Stimulated activated CD8-positive, alpha-beta memory T cell treated with anti-CD3 and anti-CD28 coated beads, Interleukin-4, amount 100 ng/mL, for 48 hours (primary cell): ENCODE results near the gene LYRM1.
"Not testable (repeated sequence)": the region's sequence is repeated elsewhere in the genome, so short reads cannot be mapped to it uniquely, and the experiment has no call there.

Experiments
- DNase-seq: peaks from one replicate; pipeline ENCODE4 v3.0.0-alpha.2; 2020

LYRM1 gene, protein sequence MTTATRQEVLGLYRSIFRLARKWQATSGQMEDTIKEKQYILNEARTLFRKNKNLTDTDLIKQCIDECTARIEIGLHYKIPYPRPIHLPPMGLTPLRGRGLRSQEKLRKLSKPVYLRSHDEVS

DNA sequence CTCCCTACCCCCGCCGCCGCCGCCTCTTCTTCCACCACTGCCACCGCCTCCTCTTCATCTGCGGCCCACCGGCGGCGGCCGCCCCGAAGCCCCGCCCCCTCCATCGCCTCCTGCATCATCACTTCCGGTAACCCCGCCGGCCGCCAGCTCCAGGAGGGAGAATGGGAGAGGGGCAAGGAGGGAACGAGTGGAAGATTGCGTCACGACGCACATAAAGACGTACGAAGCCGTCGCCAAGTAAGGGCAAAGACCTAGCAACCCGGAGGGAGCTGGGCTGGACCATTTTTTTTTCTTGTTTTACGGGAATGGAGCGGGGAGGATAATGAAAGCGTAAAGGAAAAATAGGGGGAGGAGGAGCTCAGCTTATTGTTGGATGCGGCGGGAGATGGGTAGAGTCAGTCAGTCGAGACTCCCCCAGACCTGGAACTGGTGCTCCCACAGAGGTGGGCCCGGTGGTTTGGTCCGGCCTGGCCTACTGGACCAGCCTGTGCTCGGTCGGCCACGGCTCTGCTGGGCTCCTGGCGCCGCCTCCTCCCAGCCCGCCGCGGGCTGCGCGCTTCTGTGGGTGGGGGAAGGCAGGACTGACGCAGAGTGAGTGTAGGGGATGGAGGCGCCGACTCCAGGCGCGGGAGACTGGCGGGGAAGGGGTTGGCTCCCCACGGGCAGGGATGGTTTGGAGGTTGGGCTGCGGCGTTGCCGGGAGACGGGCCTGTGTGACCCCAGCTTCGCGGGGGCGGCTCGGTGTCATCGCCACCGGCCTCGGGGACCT is at the start of gene LYRM1, which contains the start of gene DCUN1D3:
Gene LYRM1 (plus strand): TSS at position 473 of the 769 bp plus-strand sequence. CDS start 14,785 bp downstream, outside the sequence.
Gene DCUN1D3 (minus strand): TSS at position 60 of the 769 bp plus-strand sequence. CDS start 37,820 bp downstream, outside the sequence.
- DNase-seq: peak; percentile 95

DNA sequence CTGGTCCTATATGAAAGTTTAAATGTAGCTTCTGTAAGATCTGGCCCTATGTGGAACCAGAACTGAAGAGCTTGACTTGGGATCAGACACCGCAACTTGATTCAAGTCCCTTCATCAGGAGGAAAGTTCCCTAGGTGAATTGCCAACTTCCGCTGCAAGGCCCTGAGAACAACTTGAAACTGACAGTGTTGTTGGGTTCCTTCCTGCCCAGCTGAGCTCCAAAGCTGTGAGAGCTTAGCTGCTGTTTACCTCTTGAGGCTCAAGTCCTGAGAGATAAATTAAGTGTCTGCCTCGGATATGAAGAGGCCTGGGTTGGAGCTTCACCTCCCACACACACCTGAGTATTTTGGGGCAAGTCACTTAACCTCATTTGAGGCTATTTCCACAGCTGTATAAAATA is 49.6 kb upstream of the LYRM1 start:
- DNase-seq: no peak

DNA sequence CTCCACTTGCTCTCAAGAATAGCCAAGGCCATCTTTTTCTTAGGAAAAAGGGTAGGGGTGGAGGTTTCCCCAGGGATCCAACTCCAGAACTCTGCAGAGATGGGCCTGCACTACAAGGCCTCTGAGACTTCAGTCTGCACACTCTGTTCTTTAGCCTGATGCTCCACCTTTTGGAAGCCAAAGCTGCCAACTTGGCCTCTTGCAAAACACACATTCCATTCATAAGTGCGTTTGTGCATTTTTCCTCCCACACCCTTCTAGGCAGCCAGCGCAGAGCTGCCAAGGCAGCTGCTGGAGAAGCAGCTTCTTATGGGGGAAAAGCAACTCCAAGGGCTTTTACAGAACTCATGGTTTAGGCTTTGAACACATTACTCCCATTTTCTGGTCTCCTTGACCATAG is 49.0 kb upstream of the LYRM1 start:
- DNase-seq: no peak

DNA sequence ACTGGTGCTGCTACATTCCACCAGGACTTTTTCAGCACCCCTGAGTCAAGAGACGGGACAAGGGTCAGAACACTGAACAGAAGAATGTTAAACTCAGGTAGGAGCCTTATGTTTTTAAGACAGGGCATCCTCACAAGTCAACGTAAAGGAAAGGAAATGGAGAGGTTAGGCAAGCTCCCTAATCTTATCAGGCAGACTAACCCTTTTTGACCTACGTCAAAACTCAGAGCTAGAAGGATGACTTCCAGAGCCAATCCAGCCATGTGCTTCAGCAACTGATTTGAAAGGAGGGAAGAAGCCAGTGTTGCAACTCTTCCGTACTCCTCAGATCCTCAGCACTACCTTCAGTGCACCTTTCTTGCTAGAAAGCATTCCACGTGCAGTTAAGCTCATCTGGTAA is 47.4 kb upstream of the LYRM1 start:
- no peak for DNase-seq

DNA sequence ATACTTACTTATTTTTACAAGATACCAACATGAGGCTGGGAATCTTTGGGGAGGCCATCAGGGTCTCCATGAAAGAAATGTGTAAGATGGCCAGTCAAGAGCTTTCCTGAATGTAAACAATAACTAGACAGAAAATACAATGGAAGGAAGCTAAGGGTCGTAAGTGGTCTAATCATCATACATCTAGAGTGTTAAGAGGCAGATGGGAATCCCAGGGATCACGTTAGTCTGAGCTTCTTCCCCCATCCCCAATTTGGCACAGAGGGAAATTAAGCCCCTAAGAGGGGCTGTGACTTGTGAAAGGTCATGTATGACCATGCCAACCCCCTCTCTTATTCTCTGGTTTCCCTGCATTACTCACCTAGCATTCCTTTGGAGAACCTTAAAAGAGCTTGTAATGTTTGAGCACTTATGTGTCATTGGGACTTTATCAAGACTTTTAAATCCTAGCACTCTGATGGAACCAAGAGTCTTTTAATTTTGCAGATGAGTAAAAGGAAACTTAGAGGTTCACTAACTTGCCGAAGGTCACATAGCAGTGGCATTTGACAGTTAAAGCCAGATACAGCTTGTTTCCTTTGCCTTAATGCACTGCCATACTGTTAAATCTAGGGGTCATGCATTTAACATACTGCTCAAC is 46.5 kb upstream of the LYRM1 start:
- DNase-seq: no peak

DNA sequence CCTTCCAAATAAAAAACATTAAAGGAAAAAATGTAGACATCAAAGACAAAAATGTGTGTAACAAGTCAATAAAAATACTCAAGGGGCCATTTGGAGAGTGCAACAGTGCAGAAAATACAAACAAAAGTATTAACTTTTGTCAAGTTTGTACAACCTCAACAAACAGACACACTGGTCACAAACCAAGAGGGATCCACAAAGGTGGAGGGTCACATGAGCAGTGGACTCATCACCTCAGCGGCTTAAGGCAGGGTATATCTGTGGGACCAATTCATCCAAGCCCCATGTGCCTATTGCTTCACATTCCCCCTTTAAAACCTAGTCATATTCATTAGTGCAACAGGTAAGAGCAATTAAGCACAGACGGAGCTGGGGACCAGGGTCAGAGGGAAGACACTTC is 45.6 kb upstream of the LYRM1 start:
- no peak for DNase-seq

DNA sequence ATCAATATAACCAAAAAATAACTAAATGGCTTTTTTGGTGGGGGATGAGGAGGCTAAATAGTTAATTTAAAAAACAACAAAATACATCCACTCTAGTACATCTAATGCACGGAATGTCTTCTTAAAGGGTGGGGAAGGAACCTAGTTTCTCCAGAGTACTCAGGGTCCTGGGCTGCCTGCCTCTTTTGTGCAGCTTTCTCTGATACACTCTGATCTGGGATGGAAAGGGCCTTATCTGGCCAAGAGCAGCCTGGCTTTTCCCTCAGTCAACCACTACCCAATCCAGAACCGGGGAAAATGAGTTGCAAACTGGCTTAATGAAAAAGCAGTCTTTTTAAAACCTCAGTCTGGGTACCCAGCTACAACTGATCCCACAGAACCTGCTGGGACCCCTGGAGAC is 43.3 kb upstream of the LYRM1 start:
- DNase-seq: no peak

DNA sequence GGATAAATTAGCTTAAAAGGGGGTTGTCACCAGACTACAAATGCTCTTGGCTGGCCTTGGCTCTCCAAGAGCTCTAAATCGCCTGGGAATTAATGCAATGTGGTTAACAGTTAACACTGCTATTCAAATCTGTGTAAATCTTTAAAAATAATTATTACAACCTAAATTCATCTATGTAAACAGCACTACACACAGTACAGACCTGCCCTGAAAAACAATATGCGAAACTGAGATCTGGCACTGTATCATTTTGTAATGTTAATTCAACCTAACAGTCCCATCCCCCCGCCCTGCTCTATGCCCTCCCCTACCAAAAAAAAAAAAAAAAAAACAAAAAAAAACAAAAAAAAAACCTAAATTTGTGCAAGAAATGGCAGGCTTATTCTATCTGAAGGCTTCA is 41.3 kb upstream of the LYRM1 start:
- DNase-seq: no peak

DNA sequence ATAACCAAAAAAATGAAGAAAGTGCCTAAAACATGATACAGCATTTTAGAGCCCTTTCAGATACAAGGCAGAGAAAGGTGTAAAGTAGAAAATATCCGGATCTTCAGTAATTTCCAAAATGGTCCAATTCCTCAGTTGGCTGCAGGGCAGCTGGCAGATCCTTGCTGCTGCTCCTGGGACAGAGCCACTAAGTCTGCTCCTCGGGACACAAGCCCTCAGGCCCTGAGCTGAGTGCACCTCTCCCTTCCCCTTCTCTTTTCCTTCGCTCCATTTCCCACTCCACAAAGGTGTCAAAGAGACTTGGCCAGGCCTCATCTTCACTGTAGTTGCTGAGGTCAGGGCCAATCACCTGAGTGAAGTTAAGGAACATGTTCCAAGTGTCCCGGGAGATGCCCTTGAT is 40.9 kb upstream of the LYRM1 start:
- no peak for DNase-seq

DNA sequence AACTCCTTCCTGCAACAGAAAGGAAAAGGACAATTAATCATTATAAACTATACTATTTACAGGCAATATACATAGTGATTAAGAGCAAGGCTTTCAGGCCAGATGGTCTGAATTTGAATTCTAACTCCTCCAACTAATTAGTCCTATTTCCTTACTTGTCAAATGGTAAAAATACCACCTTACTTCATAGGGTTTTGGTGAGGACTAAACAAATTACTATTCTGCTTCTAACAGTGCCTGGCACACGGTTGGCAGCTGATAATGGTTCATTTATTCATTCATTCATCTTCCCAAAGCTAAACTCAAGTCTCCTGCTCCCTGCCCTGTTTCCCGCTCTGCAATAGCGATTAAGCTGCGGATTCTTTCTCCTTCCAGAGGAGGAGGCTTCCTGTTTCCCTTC is 40.2 kb upstream of the LYRM1 start:
- no peak for DNase-seq

DNA sequence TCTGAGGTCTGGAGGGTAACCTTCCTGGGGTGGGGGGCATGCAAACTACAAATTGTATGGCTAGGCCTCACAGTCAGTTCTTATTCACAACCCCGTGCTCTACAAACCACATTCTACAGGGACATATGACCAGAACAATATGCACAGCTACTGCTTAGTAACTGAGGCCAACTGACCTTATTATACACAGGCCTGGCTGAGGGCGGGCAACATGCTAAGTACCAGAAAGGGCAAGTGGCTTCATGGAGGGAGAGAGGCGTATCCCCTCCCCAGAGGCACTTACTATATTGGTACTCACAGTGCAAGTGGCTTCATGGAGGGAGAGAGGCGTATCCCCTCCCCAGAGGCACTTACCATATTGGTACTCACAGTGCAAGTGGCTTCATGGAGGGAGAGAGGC is 39.6 kb upstream of the LYRM1 start:
- not testable (repeated sequence) for DNase-seq

DNA sequence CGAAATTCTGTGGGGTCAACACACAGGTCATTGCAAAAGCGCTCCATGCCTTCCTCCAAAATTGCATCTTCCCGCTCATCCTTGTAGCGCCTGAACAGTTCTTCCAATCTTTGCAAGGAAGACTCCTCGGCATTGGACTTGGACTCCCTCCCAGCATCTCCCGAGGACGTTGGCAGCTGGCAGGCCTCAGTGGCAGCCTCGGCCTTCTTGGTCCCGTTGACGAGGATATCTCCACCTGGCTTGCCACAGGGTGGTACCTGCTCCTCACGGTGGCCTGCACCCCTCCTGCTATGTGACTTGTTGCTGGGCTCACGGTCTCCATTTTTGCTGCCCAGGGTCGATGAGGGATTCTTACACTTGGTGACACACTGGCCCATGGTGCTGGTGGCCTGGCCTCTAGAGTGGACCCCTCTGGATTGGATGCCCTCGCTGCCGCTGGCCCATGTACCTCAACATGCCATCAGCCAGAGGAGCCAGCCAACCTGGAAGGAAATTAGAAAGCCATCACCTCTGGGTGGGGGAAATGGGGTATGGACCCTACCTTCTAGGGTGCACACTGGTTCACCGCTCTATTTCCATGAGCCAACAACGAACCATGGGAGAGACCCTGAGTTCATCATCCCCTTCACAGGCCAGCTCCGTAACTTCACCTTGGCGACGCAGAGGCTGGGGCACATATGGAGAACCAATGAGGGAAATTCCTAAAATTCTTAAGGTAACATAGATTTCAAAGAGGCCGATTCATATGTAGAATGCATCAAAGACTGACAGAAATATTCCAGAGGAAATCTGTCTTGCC is 38.2 kb upstream of the LYRM1 start:
- no peak for DNase-seq

DNA sequence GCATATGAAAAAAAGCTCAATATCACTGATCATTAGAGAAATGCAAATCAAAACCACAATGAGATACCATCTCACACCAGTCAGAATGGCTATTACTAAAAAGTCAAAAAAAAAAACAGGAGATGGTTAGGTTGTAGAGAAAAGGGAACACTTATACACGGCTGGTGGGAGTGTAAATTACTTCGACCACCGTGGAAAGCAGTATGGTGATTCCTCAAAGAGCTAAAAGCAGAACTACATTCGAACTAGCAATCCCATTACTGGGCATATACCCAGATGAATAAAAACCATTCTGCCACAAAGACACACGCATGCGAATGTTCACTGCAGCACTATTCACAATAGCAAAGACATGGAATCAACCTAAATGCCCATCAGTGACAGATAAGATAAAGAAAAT is 36.2 kb upstream of the LYRM1 start:
- DNase-seq: not testable (repeated sequence)

DNA sequence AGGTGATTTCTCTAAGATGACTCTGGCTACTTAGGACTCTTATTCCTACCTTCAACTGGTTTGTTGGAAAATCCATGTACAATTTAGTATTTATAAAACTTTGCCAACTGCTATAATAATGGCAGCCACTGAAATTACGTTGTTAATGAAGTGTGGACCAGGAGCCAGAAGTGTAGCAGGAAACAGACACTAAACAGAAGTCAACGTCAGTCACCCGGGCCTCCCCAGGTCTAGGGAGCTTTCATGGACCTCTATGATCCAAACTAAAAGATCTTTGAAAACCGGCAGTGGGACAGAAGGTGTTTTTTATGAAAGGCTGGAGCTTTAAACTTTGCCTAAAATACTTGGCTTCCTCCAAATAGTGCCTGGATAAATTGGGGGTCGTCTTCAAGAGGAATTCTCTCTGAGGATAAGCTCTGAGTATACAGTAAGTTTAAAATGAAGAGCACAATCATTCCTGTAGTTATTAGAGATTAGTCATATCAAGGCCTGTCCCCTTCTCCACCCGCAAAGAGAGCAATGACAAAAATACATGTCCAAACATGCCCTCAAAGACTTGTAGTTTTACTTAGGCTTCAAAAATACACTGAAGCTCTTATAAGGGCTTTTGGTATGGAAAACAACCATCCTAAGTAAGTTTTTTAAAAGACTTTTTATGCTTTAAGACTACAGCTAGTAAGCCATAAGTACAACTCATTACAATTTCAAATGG is 35.0 kb upstream of the LYRM1 start:
- no peak for DNase-seq

DNA sequence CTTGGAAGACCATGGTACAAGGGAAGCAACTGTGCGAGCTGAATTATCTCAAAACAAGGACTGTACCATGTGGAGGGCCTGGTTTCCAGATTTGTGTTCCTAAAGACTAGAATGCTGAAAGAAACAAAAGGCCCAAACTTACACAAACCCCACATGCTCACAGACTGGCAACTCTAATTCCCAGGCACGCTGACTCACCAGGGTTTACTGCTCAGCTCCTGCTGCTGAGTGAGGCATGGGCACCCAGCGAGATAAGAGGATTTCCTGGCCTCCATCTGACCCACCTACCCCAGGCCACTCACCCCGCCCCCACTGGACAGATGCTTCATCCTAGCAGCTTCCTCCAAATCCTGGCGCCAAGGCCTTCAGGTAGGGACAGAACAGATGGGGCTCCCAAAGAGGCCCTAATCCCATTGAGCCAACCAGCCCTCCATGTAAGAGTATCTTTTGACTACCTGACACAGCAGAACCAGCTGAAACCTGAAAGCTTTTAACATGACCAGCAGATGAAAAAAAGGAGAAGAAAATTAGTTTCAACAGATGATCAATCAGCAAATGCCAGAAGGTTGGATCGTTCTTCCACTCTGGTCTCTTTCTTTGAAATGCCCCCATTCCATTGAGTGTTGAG is 34.3 kb upstream of the LYRM1 start:
- peak; percentile 32 for DNase-seq

DNA sequence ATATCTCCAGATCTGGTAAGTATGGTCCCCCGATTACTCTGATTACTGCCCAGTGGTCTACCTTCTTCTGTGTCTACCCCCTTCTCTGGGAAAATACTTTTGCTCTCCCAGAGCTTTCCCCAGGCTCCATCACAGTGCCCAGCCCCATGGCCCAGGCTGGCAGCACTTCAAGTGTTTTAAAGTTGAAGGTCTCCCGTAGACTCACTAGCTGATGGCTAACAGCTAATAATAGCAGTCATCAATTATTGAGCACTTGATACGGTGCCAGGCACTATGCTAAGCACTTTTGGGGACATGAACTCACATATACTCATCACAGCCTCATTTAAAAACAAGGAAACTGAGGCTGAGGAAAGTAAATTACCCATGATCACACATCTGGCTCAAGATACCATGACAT is 33.8 kb upstream of the LYRM1 start:
- DNase-seq: no peak

DNA sequence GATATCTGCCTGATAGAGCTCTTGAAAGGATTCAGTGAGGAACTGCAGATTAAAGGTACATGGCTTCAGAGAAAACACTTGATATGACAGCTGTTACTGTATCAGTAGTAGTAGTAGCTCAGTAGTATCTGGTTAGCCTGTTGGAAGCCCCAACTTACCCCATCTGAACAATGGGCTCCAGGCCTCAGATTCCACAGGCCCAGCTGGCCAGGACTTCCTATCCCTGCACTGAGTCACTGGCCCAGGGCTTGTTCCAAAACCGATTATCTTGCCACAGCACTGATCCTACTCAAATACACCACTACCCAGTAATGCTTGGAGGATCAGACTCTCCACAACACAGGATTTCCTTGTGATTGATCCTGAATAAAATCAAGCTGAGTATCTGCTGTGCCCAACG is 33.0 kb upstream of the LYRM1 start:
- no peak for DNase-seq

DNA sequence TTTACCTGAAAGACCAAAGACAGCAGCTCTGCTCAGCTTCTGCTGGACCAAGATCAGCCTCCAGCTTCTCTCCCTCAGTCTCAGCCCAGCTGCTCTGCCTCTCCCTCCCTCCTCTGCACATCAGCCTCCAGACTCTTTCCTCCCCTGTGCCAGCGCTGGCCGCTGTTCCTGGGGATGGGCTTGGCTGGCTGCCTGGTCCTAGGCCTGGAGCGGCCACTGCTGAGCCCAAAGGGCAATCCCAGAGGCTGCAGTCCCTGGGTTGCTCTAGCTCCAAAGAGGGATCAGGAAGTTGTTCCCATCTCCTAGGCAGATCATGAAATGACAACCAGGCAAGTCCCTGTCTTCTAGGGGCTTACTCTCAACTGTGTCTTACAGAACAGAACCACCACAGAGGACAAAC is 31.7 kb upstream of the LYRM1 start:
- DNase-seq: no peak

DNA sequence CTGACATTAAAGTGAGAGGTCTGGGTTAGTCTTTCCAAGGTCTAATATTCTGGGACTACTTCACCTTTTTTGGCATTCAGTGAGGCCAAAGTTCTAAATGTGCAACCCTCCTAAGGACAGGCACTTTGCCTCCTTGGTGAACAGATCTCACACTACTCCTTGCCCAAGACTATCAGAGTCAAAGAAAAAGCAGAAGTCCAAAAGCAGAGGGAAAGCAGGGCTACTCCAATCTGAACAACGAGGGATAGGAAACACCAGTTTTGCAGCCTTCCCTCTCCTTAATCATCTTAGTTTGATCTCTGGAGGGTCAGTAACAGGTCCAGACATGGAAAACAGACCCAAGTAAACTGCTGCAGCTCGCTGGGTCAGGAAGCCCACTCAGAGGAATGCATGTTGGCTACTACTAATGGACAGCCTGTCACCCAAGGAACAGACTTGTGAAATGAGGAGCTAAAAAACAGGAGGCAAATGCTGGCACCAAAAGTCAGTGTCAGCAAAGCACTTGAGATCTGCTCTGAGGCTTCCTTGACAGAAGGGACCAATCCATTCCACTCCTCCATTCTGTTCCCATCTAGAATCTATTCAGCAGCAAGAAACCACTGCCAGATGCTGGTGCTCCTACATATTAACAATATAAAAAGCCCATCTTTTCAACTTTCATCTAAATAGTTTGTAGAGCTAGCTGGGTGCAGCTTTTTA is 30.3 kb upstream of the LYRM1 start:
- DNase-seq: no peak

DNA sequence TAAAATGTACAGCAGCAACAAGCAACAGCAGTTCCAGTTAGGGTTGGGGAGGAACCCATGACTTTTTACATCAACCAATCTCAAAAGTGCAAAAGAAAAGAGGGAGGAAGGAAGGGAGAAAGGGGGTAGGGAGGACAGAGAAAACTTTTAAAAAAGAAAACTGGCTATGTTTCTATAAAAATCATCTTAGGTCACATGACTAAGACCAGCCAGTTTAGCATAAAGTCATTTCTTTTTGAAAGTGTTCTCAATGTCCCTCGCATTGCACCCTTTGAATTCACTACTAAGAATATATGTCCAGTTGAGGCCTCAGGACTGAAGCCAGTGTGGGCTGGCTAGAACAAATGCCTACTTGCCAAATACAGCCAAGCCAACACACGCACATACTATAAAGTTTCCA is 29.3 kb upstream of the LYRM1 start:
- DNase-seq: no peak

DNA sequence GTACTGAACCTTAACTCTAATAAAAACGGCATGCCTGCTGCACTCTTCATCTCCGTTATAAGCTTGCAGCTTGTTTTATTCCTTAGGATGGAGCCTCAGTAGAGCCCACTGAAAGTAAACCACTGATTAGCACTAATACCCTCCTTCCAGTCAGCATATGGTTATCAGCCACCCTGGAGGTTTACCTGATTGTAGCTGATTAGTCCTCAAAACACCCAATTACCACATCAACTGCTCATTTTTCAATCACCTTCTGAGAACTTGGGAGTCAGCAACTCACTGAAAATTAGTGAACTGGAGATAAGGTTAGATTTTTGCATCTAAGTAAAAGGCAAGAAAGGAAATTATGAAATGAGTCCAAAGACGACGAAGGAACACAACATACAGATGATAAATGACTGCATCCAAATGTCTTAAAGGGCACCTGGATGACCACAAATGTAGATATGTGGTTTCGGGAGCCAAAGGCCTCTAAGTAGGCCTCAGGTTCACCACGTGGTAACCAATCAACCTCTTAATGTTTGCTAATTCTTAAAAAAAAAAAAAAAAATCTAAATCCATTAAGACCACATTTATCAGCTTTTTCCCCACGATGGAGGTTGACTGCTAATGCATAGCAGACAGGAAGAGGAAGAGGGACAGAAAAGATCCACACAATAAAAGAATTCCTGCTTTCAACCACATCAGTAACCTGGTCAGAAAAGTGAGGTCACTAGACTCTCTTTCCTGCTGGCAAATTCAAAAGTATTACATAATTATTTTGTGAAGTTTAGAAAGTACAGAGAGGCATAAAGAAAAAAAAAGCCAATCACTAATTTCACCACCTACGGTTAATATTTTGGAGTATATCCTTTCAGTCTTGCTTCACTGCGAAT is 28.4 kb upstream of the LYRM1 start:
- DNase-seq: no peak
